WTC11 (cell line): ENCODE data around the gene ST6GALNAC2.

Experiments
- CREB1 ChIP-seq: sonication (generic); formaldehyde crosslinking; IDR thresholded peaks from 2 replicates; pipeline ENCODE4 v1.8.0; 2023; ENCODE audit warnings: mild to moderate bottlenecking, missing genetic modification reagents
- TF ChIP-seq, protein P1 (sequence below): sonication (generic); formaldehyde crosslinking; IDR thresholded peaks from 2 replicates; pipeline ENCODE4 v1.8.0; 2022; ENCODE audit warnings: missing genetic modification reagents

DNA sequence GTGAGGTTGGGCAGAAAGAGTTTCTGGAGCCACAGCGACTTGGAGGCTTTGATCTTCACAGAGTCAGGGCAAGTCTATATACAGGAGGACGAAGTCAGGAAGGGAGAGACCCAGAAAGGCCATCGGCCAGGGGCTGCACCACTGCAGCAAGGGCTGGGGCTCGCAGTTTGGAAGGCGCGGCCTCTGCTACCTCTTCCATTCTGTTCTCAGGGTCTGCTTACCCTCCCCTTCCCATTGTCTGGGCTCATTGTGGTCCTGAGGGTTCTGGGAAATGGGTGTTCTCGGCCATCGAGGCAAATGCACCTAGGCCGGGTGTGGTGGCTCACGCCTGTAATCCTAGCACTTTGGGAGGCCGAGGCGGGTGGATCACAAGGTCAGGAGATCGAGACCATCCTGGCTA lies 41.9 kb upstream of the ST6GALNAC2 start:
- TF ChIP-seq CREB1 (CRISPR knock-in tag) = no peak
- TF ChIP-seq, protein P1, sequence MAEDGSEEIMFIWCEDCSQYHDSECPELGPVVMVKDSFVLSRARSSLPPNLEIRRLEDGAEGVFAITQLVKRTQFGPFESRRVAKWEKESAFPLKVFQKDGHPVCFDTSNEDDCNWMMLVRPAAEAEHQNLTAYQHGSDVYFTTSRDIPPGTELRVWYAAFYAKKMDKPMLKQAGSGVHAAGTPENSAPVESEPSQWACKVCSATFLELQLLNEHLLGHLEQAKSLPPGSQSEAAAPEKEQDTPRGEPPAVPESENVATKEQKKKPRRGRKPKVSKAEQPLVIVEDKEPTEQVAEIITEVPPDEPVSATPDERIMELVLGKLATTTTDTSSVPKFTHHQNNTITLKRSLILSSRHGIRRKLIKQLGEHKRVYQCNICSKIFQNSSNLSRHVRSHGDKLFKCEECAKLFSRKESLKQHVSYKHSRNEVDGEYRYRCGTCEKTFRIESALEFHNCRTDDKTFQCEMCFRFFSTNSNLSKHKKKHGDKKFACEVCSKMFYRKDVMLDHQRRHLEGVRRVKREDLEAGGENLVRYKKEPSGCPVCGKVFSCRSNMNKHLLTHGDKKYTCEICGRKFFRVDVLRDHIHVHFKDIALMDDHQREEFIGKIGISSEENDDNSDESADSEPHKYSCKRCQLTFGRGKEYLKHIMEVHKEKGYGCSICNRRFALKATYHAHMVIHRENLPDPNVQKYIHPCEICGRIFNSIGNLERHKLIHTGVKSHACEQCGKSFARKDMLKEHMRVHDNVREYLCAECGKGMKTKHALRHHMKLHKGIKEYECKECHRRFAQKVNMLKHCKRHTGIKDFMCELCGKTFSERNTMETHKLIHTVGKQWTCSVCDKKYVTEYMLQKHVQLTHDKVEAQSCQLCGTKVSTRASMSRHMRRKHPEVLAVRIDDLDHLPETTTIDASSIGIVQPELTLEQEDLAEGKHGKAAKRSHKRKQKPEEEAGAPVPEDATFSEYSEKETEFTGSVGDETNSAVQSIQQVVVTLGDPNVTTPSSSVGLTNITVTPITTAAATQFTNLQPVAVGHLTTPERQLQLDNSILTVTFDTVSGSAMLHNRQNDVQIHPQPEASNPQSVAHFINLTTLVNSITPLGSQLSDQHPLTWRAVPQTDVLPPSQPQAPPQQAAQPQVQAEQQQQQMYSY (CRISPR knock-in tag) = no peak
